ENCODE data around the gene GALNT17.

Gene GALNT17

DNA sequence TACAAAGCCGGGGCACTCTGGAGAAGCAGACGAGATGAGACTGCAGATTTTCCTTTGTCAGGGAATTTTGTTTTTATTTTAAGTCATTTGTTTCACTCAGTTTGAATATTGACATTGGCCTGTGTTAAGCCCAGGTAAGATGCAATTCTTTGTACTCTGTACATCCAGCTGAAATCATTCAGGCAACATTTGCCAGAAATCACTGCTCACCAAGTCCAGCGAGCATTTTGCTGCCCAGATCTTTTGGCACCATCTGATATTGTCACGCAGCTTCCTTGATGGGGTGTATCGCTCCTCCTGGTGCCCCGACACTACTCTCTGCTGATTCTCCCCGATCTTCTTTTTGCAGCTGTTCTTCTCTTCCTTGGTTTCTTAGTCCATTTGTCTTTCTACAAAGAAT, 261.7 kb downstream of the GALNT17 start:
- no peak for TF ChIP-seq POLR2AphosphoS5 (IDR thresholded peaks at IDR 0.05; ENCODE audit: low read depth, low read length)
- TF ChIP-seq FOXP2 (optimal IDR thresholded peaks at IDR 0.05; ENCODE audit: borderline replicate concordance, extremely low read depth, extremely low read length, insufficient read depth), result no peak
- TF ChIP-seq, protein P1, sequence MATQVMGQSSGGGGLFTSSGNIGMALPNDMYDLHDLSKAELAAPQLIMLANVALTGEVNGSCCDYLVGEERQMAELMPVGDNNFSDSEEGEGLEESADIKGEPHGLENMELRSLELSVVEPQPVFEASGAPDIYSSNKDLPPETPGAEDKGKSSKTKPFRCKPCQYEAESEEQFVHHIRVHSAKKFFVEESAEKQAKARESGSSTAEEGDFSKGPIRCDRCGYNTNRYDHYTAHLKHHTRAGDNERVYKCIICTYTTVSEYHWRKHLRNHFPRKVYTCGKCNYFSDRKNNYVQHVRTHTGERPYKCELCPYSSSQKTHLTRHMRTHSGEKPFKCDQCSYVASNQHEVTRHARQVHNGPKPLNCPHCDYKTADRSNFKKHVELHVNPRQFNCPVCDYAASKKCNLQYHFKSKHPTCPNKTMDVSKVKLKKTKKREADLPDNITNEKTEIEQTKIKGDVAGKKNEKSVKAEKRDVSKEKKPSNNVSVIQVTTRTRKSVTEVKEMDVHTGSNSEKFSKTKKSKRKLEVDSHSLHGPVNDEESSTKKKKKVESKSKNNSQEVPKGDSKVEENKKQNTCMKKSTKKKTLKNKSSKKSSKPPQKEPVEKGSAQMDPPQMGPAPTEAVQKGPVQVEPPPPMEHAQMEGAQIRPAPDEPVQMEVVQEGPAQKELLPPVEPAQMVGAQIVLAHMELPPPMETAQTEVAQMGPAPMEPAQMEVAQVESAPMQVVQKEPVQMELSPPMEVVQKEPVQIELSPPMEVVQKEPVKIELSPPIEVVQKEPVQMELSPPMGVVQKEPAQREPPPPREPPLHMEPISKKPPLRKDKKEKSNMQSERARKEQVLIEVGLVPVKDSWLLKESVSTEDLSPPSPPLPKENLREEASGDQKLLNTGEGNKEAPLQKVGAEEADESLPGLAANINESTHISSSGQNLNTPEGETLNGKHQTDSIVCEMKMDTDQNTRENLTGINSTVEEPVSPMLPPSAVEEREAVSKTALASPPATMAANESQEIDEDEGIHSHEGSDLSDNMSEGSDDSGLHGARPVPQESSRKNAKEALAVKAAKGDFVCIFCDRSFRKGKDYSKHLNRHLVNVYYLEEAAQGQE (IDR thresholded peaks at IDR 0.05; ENCODE audit: insufficient read depth in 1 of 2, low read depth in 2 of 2, low read length in 2 of 2), result no peak
- no peak for TF ChIP-seq SIN3A (IDR thresholded peaks at IDR 0.05; ENCODE audit: borderline replicate concordance, insufficient read depth, low read length)
- TF ChIP-seq TAF1 (IDR thresholded peaks at IDR 0.05; ENCODE audit: borderline replicate concordance, insufficient read depth, low read length), result no peak

DNA sequence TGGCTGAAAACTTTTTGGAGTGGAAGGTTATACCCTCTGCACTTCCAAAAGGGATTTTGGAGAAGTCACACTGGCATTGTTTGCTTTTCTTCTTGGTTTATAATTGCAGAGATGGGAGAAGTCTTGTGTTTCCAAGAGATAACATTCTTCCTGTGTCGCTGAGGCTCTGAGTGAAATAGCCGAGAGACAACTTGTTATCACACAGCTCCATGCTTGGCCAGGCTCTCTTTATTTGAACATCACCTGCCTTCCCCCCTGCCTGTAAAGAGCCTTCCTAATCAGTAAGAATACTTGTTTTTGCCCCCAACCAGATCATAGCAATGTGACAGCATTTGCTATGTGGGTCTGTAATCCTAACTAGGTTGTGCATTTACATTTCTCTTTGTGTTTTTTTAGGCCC, 270.7 kb downstream of the GALNT17 start:
- TF ChIP-seq SIN3A (IDR thresholded peaks at IDR 0.05; ENCODE audit: borderline replicate concordance, insufficient read depth, low read length) (no peak), TAF1 (IDR thresholded peaks at IDR 0.05; ENCODE audit: borderline replicate concordance, insufficient read depth, low read length) (no peak), POLR2AphosphoS5 (IDR thresholded peaks at IDR 0.05; ENCODE audit: low read depth, low read length) (no peak), FOXP2 (optimal IDR thresholded peaks at IDR 0.05; ENCODE audit: borderline replicate concordance, extremely low read depth, extremely low read length, insufficient read depth) (no peak)
- TF ChIP-seq, protein P1 (IDR thresholded peaks at IDR 0.05; ENCODE audit: insufficient read depth in 1 of 2, low read depth in 2 of 2, low read length in 2 of 2), result no peak

DNA sequence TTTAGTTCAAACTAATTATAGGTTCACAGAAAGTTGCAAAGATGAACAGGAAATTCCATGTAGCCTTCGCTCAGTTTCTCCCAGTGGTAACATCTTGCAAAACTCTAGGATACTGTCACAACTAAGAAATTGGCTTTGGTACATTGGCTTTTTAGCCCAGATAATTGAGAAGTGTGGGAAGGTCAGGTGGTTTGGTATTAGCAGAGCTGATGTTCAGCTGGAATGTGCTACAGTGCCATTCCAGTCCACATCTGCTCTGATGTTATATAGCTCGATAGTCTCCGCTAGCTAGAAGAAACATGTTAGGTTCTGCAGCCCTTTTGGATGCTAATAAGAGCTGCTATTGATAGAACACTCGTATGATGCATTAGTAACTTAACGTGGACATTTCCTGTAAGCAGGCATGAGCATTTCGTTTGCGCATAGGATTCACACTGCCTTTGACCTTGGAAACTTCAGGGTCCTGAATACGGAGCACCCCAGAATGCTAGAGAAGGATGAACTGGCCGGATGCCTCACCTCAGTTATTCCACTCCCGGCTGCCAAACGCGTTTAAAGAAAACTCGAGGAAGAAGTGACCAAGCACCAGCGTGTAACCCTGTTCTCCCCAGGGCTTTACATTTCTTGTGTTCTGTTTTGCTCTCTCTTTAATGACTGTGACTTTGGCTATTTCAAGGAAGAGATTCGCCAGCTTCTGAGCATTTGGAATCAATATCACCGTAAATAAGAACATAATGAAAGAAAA, 271.4 kb downstream of the GALNT17 start:
- no peak for TF ChIP-seq FOXP2 (optimal IDR thresholded peaks at IDR 0.05; ENCODE audit: borderline replicate concordance, extremely low read depth, extremely low read length, insufficient read depth)
- TF ChIP-seq SIN3A (IDR thresholded peaks at IDR 0.05; ENCODE audit: borderline replicate concordance, insufficient read depth, low read length), result no peak
- TF ChIP-seq, protein P1 (IDR thresholded peaks at IDR 0.05; ENCODE audit: insufficient read depth in 1 of 2, low read depth in 2 of 2, low read length in 2 of 2), result no peak
- no peak for TF ChIP-seq TAF1 (IDR thresholded peaks at IDR 0.05; ENCODE audit: borderline replicate concordance, insufficient read depth, low read length)
- TF ChIP-seq POLR2AphosphoS5 (IDR thresholded peaks at IDR 0.05; ENCODE audit: low read depth, low read length), result no peak

DNA sequence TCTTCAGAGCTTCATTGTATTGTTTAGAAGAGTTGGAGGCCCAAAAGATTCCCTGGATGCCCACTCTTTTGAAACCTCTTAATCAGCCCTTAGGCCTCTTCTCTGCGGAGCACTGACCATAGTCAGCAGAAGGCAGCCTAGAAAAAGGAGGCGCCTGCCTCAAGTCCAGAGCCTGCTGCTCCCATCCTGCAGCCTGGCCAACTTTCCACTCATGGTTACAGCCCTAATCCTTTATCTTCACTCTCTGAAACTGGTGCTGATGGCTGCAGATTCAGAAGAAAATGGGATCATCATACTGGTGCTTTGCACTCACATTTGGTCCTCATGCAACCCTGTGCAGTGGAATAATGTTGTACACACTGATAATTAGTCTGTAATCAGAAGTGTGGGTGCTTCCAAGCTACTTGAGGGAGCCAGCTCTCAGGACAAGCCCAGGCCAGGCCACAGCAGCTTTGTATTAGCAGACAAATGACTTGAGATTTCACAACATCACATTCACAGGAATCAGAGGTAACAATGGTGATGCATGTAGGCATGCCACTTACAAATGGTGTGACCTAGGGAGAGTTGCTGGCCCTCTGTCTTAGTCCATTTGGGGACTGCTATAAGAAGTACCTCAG, 272.9 kb downstream of the GALNT17 start:
- TF ChIP-seq SIN3A (IDR thresholded peaks at IDR 0.05; ENCODE audit: borderline replicate concordance, insufficient read depth, low read length) (no peak), POLR2AphosphoS5 (IDR thresholded peaks at IDR 0.05; ENCODE audit: low read depth, low read length) (no peak), TAF1 (IDR thresholded peaks at IDR 0.05; ENCODE audit: borderline replicate concordance, insufficient read depth, low read length) (no peak), FOXP2 (optimal IDR thresholded peaks at IDR 0.05; ENCODE audit: borderline replicate concordance, extremely low read depth, extremely low read length, insufficient read depth) (no peak)
- TF ChIP-seq, protein P1 (IDR thresholded peaks at IDR 0.05; ENCODE audit: insufficient read depth in 1 of 2, low read depth in 2 of 2, low read length in 2 of 2), result no peak
